ENCODE results near the gene LAMA3.

Gene LAMA3

GRCh38 chr18:23825496-23825895 lies 136.2 kb downstream of the LAMA3 start:
- no peak for DNase-seq

- no peak for DNase-seq
Measured at GRCh38 chr18:23825978-23826405, 136.7 kb downstream of the LAMA3 start.

GRCh38 chr18:23826850-23827620 lies 137.8 kb downstream of the LAMA3 start:
- peak; percentile 6 for DNase-seq

GRCh38 chr18:23827681-23828080 lies 138.4 kb downstream of the LAMA3 start:
- DNase-seq, result no peak

GRCh38 chr18:23828426-23828825 lies 139.2 kb downstream of the LAMA3 start:
- peak; percentile 94 for DNase-seq

GRCh38 chr18:23832911-23833310 lies 143.7 kb downstream of the LAMA3 start:
- no peak for DNase-seq

GRCh38 chr18:23833714-23834113 lies 144.5 kb downstream of the LAMA3 start:
- DNase-seq, result no peak

GRCh38 chr18:23835091-23835490 lies 145.8 kb downstream of the LAMA3 start:
- no peak for DNase-seq

- DNase-seq, result no peak
Measured at GRCh38 chr18:23835506-23835905, 146.3 kb downstream of the LAMA3 start.

GRCh38 chr18:23837591-23837990 lies 148.3 kb downstream of the LAMA3 start:
- no peak for DNase-seq

GRCh38 chr18:23838233-23838632 lies 149.0 kb downstream of the LAMA3 start:
- DNase-seq, result no peak

GRCh38 chr18:23838801-23839366 lies 149.6 kb downstream of the LAMA3 start:
- no peak for DNase-seq

- no peak for DNase-seq
Measured at GRCh38 chr18:23842305-23842704, 153.1 kb downstream of the LAMA3 start.

GRCh38 chr18:23844991-23845680 lies 155.9 kb downstream of the LAMA3 start:
- no peak for DNase-seq

- no peak for DNase-seq
Measured at GRCh38 chr18:23845988-23846630, 156.9 kb downstream of the LAMA3 start.

- DNase-seq, result no peak
Measured at GRCh38 chr18:23847321-23847986, 158.2 kb downstream of the LAMA3 start.

- no peak for DNase-seq
Measured at GRCh38 chr18:23849141-23849540, 159.9 kb downstream of the LAMA3 start.

GRCh38 chr18:23850215-23850614 lies 161.0 kb downstream of the LAMA3 start:
- DNase-seq, result no peak

GRCh38 chr18:23851470-23852002 lies 162.3 kb downstream of the LAMA3 start:
- DNase-seq, result no peak

- DNase-seq, result no peak
Measured at GRCh38 chr18:23852236-23853045, 163.2 kb downstream of the LAMA3 start.

- DNase-seq, result no peak
Measured at GRCh38 chr18:23853448-23854195, 164.4 kb downstream of the LAMA3 start.
